Measurements from ENCODE around the gene ZNF710.
"Not testable (repeated sequence)": the region's sequence is repeated elsewhere in the genome, so short reads cannot be mapped to it uniquely, and the experiment has no call there.

ZNF710 gene

DNA sequence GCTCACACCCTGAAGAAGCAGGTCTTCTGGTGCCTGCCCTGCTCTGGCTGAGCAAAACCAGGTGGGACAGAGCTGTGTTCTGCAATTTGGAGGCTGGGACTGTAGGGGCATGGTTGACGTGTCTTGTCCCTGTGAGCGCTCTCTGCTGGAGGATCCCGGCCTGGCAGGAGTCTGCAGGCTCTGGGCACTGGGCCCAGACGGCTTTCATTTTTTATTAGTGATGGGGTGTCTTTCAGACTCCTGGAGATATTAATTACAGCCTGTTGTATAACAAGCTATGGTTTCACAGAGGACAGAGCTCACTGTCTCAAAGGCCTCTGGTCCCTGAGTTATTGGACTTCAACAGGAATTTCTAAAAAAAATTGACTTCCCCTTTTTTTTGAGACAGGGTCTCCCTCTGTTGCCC, 29.5 kb upstream of the ZNF710 start:
- no peak overlapping the region for H3K4me3 ChIP-seq
- H4K20me1 ChIP-seq: no peaks in the 10 kb centered on the region
- H3K27me3 ChIP-seq: no peaks in the 10 kb centered on the region
- H3K4me1 ChIP-seq: peaks cover 34 to 82% (median 70%) of the 10 kb centered on the region in 10 experiments
- peak overlapping the region; percentile 50 to 74 (median 61) for H3K4me2 ChIP-seq
- peaks cover 0 to 11% (median 5%) of the 10 kb centered on the region in 11 experiments; a peak in 16 of 22 replicates for H3K9me3 ChIP-seq (replicated peaks in 1 of 11)
- H3K27ac ChIP-seq: peak overlapping the region in 8 of 11 experiments; percentile 10 to 68 (median 38); a peak in 13 of 22 replicates
- no peak for TF ChIP-seq Cebpa-rat (IDR thresholded peaks at IDR 0.05)
- H3K9ac ChIP-seq: no peak overlapping the region; a peak in 1 of 22 replicates
- H3K36me3 ChIP-seq: no peaks in the 10 kb centered on the region

DNA sequence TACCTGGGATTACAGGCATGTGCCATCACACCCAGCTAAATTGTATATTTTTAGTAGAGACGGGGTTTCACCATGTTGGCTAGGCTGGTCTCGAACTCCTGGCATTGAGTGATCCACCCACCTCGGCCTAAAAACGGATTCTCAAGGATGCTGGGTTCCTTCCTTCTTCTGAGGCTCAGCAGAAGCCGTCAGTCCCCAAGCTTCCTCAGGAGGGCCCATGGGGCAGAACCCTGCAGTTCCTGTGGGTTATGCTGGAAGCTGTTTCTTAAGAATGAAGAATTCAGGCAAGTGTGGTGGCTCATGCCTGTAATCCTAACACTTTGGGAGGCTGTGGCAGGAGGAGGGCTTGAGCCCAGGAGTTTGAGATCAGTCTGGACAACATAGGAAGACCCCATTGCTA, 29.0 kb upstream of the ZNF710 start:
- Histone ChIP-seq H3K9ac (no peak overlapping the region; a peak in 1 of 22 replicates), H3K4me2 (peak overlapping the region; percentile 50 to 74 (median 61)), H3K36me3 (no peaks in the 10 kb centered on the region), H3K4me1 (peaks cover 34 to 85% (median 70%) of the 10 kb centered on the region in 10 experiments), H4K20me1 (no peaks in the 10 kb centered on the region), H3K4me3 (no peak overlapping the region), H3K9me3 (replicated peaks in 1 of 11) (peaks cover 0 to 15% (median 10%) of the 10 kb centered on the region in 11 experiments; a peak in 18 of 22 replicates), H3K27ac (peak overlapping the region in 10 of 11 experiments; percentile 10 to 71 (median 39); a peak in 14 of 22 replicates), H3K27me3 (no peaks in the 10 kb centered on the region)
- no peak for TF ChIP-seq Cebpa-rat (IDR thresholded peaks at IDR 0.05)

DNA sequence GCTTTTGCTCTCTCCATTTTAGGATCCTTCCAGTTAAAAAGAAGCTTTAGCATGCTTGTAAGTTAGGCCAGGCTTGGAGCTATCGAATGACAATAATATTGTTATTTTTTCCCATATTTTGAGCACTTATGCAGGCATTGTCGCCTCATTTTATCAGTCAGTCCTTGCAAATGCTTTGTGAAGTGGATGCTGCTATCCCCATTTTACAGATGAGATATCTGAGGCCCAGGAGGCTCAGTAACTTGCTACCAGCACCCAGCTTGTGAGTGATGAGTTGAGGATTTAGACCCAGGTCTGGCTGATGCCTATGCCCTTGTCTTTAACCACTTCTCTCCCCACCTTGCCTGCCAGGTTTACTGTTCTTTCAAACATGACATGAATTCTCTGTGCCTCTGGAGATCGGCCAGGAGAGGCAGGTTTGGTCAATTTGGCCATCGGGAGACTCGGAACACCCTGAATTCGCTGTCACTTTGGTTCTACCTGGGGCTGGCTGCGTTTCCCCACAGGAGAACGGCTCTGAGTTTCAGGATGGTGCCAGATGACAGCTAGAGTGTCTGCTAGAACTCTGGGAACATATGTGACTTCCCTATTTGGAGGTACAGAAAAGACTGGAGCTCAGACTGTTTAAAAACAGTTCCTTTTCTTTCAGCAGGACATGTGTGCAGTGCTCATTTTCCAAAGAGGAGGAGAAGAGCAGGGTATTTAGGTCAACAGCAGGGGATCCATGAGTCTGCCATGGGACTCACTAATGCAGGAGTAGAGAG, 25.5 kb upstream of the ZNF710 start:
- Histone ChIP-seq H3K4me2 (peak overlapping the region in 9 of 11 experiments; percentile 59 to 86 (median 76); a peak in 18 of 22 replicates), H3K27ac (peak overlapping the region in 10 of 11 experiments; percentile 27 to 81 (median 68); a peak in 18 of 22 replicates)
- no peak for TF ChIP-seq Cebpa-rat (IDR thresholded peaks at IDR 0.05)

DNA sequence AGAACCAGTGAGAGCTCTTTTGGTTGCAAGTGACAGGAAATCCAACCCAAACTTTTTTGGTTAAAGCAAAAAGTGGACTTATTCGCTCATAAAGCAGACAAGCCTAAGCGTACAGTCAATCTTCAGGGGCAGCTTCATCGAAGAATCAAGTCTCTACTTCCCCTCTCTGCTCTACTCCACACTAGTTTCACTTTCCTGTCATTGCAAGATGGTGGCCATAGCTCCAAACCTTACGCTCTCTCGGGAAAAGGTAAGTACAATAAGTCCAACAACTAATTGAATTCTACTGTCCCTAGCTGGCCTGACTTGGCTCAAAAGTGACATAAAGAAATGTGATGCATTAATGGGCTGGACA, 24.9 kb upstream of the ZNF710 start:
- H3K9ac ChIP-seq: no peak overlapping the region; a peak in 2 of 22 replicates
- H3K4me2 ChIP-seq: peak overlapping the region in 7 of 11 experiments; percentile 70 to 86 (median 78); a peak in 14 of 22 replicates
- peaks cover 3 to 29% (median 19%) of the 10 kb centered on the region in 11 experiments; a peak in 20 of 22 replicates for H3K9me3 ChIP-seq (replicated peaks in 1 of 11)
- H3K27ac ChIP-seq: peak overlapping the region in 9 of 11 experiments; percentile 23 to 81 (median 69); a peak in 13 of 22 replicates
- no peaks in the 10 kb centered on the region for H3K27me3 ChIP-seq
- no peak for TF ChIP-seq Cebpa-rat (IDR thresholded peaks at IDR 0.05)
- H4K20me1 ChIP-seq: no peaks in the 10 kb centered on the region
- no peaks in the 10 kb centered on the region for H3K36me3 ChIP-seq
- no peak overlapping the region for H3K4me3 ChIP-seq
- H3K4me1 ChIP-seq: peaks cover 32 to 67% (median 52%) of the 10 kb centered on the region in 10 experiments

More for the DNA sequence above, 25.5 kb upstream of the ZNF710 start:
- peak overlapping the region in 4 of 11 experiments; percentile 7 to 63 (median 36); a peak in 6 of 22 replicates for H3K9ac ChIP-seq
- H4K20me1 ChIP-seq: no peaks in the 10 kb centered on the region
- no peaks in the 10 kb centered on the region for H3K27me3 ChIP-seq
- H3K9me3 ChIP-seq (replicated peaks in 1 of 11): peaks cover 0 to 29% (median 19%) of the 10 kb centered on the region in 11 experiments; a peak in 19 of 22 replicates
- H3K4me1 ChIP-seq: peaks cover 34 to 72% (median 57%) of the 10 kb centered on the region in 10 experiments
- no peak overlapping the region for H3K4me3 ChIP-seq
- no peaks in the 10 kb centered on the region for H3K36me3 ChIP-seq

DNA sequence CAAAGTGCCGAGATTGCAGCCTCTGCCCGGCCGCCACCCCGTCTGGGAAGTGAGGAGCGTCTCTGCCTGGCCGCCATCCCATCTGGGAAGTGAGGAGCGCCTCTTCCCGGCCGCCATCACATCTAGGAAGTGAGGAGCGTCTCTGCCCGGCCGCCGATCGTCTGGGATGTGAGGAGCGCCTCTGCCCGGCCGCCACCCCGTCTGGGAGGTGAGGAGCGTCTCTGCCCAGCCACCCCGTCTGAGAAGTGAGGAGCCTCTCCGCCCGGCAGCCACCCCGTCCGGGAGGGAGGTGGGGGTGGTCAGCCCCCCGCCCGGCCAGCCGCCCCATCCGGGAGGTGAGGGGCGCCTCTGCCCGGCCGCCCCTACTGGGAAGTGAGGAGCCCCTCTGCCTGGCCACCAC, 23.3 kb upstream of the ZNF710 start:
- peaks cover 16 to 51% (median 36%) of the 10 kb centered on the region in 10 experiments for H3K4me1 ChIP-seq
- H3K4me3 ChIP-seq, H4K20me1 ChIP-seq, H3K4me2 ChIP-seq, H3K9ac ChIP-seq, H3K27ac ChIP-seq, H3K27me3 ChIP-seq, H3K36me3 ChIP-seq: not testable (repeated sequence)
- peaks cover 4 to 29% (median 19%) of the 10 kb centered on the region in 11 experiments; a peak in 20 of 22 replicates for H3K9me3 ChIP-seq (replicated peaks in 1 of 11)

DNA sequence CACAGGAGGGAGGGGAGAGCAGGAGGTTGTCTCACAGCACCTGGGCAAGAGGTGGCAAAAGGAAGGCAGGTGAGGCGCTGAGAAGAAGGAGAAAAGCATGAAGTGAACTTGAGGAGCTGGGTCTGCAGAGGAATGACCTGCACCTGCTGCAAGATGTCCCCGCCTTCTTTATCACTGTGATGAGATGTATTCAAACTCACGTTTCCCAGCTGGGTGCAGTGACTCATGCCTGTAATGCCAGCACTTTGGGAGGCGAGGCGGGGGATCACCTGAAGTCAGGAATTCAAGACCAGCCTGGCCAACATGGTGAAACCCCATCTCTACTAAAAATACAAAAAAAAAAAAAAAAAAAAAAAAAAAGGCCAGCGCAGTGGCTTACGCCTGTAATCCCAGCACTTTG, 22.2 kb upstream of the ZNF710 start:
- H3K9me3 ChIP-seq (replicated peaks in 1 of 11): peaks cover 9 to 29% (median 23%) of the 10 kb centered on the region in 11 experiments; a peak in 21 of 22 replicates
- H4K20me1 ChIP-seq: no peaks in the 10 kb centered on the region
- TF ChIP-seq Cebpa-rat (IDR thresholded peaks at IDR 0.05): no peak
- H3K4me2 ChIP-seq: no peak overlapping the region
- H3K4me3 ChIP-seq: no peak overlapping the region
- H3K36me3 ChIP-seq: no peaks in the 10 kb centered on the region
- no peak overlapping the region for H3K9ac ChIP-seq
- no peak overlapping the region for H3K27ac ChIP-seq
- H3K4me1 ChIP-seq: peaks cover 12 to 40% (median 26%) of the 10 kb centered on the region in 10 experiments
- H3K27me3 ChIP-seq: no peaks in the 10 kb centered on the region

DNA sequence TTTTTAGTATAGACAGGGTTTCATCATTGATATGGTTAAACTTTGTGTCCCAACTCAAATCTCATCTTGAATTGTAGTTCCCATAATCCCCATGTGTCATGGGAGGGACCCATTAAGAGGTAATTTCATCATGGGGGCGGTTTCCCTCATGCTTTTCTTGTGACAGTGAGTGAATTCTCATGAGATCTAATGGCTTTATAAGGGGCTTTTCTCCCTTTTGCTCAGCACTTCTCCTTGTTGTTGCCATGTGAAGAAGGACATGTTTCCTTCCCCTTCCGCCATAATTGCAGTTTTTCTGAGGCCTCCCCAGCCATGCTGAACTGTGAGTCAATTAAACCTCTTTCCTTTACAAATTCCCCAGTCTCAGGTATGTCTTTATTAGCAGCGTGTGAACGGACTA, 20.2 kb upstream of the ZNF710 start:
- H3K4me2 ChIP-seq: no peak overlapping the region
- no peak overlapping the region for H3K4me3 ChIP-seq
- H3K9me3 ChIP-seq (replicated peaks in 1 of 11): peaks cover 29 to 48% (median 39%) of the 10 kb centered on the region in 11 experiments
- H3K27ac ChIP-seq: no peak overlapping the region
- peaks cover 0 to 20% (median 6%) of the 10 kb centered on the region in 10 experiments; a peak in 13 of 20 replicates for H3K4me1 ChIP-seq
- no peak overlapping the region for H3K9ac ChIP-seq
- no peak for TF ChIP-seq Cebpa-rat (IDR thresholded peaks at IDR 0.05)
- H3K36me3 ChIP-seq: no peaks in the 10 kb centered on the region; a peak in 1 of 22 replicates
- H4K20me1 ChIP-seq: no peaks in the 10 kb centered on the region
- H3K27me3 ChIP-seq: no peaks in the 10 kb centered on the region

DNA sequence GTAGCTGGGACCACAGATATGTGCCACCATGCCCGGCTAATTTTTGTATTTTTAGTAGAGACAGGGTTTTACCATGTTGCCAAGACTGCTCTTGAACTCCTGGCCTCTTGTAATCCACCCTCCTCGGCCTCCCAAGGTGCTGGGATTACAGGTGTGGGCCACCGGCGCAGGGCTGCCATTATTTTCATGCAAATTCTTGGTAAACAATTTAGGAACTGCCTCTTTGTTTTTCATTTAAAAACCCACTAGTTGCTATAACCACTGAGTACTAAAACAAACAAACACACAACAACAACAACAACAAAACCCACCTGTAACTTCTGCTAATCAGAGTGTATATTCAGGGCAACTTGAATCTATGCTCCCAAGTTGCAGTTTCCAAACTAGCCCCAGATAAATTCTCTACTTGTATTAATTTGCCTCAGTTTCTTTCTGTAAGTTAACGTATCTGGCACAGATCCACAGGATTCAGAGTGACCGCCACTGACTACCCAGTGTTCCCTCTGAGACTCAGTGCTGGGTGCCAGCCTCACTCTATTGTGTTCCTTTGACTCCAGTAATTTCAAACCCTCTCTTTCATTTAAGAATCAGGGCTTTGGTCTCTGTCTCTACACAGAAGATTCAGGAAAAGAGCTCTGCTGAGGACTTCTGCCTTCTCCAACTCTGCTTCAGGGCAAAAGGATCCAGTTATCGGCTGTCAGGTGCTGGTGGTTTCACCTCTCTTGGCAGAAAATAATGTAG, 18.6 kb upstream of the ZNF710 start:
- Histone ChIP-seq H3K4me2 (no peak overlapping the region), H3K27ac (no peak overlapping the region), H3K36me3 (no peaks in the 10 kb centered on the region; a peak in 1 of 22 replicates), H4K20me1 (no peaks in the 10 kb centered on the region), H3K9ac (no peak overlapping the region), H3K4me1 (peaks cover 0 to 9% (median 0%) of the 10 kb centered on the region in 10 experiments; a peak in 1 of 20 replicates), H3K9me3 (replicated peaks in 1 of 11) (peaks cover 18 to 35% (median 28%) of the 10 kb centered on the region in 11 experiments), H3K4me3 (no peak overlapping the region), H3K27me3 (no peaks in the 10 kb centered on the region)
- TF ChIP-seq Cebpa-rat (IDR thresholded peaks at IDR 0.05): no peak

DNA sequence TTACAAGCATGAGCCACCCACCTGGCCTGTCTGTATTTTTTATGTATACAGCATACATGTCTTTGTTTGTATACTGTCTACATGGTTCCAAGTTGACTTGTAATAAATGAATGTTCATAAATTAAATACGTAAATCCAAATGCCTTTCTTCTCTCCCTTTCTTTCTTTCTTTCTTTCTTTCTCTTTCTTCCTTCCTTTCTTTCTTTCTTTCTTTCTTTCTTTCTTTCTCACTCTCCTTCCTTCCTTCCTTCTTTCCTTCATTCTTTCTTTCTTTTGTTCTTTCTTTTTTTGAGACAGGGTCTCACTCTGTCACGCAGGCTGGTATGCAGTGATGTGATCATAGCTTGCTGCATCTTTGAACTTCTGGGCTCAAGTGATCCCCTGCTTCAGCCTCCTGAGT, 17.1 kb upstream of the ZNF710 start:
- H3K4me1 ChIP-seq: peaks cover 0 to 9% (median 0%) of the 10 kb centered on the region in 10 experiments; a peak in 1 of 20 replicates
- H4K20me1 ChIP-seq: no peaks in the 10 kb centered on the region
- no peak overlapping the region for H3K4me2 ChIP-seq
- H3K36me3 ChIP-seq: no peaks in the 10 kb centered on the region; a peak in 1 of 22 replicates
- H3K9ac ChIP-seq: no peak overlapping the region
- no peak for TF ChIP-seq Cebpa-rat (IDR thresholded peaks at IDR 0.05)
- no peak overlapping the region for H3K27ac ChIP-seq
- no peaks in the 10 kb centered on the region for H3K27me3 ChIP-seq
- H3K4me3 ChIP-seq: no peak overlapping the region
- H3K9me3 ChIP-seq (replicated peaks in 1 of 11): peaks cover 18 to 30% (median 22%) of the 10 kb centered on the region in 11 experiments

Measured in BLaER1 treated with 17β-estradiol and CSF1 and Interleukin-3, amounts not matched to agents 10 nM and 100 nM (cell line).